ENCODE results near the gene LRRC8B. TPM values are rescaled to one million over a fixed set of nuclear protein-coding genes. Genes with fewer than 3 reads are reported as not detected.
"Not testable (repeated sequence)": the region's sequence is repeated elsewhere in the genome, so short reads cannot be mapped to it uniquely, and the experiment has no call there.

The LRRC8B gene
- total RNA-seq: 2.5 TPM
- long read RNA-seq, partial matches to known transcripts: 0 of 1 reads
- long read RNA-seq, other reads (novel, unspliced or antisense): 1 of 1 reads

GRCh38 chr1:89524369-89525168, at the start of gene LRRC8B:
Gene LRRC8B, plus strand, starts transcription at chr1:89524829. Its CDS starts 57,822 bp downstream, at chr1:89582651.
- ATAC-seq (ENCODE audit: poor library complexity): peak; percentile 100

GRCh38 chr1:89475269-89475668, 49.4 kb upstream of the LRRC8B start:
- ATAC-seq (ENCODE audit: poor library complexity): no peak
- intact Hi-C loops (cut with DNase I): no loop called here
- DNase-seq: no peak

More at GRCh38 chr1:89524369-89525168, at the start of gene LRRC8B:
- peak; percentile 96 for DNase-seq
- intact Hi-C loops (cut with DNase I): loop anchor here (10.0 kb wide), 1 partner anchor 70 kb away; no protein-coding TSS in a partner anchor

GRCh38 chr1:89476072-89476471, 48.6 kb upstream of the LRRC8B start:
- intact Hi-C loops (cut with DNase I): no loop called here
- DNase-seq (no peak), ATAC-seq (ENCODE audit: poor library complexity) (no peak)

- DNase-seq: peak; percentile 70
- intact Hi-C loops (cut with DNase I): loop anchor here (5.0 kb wide), 1 partner anchor 279 kb away; no protein-coding TSS in a partner anchor
- peak; percentile 82 for ATAC-seq (ENCODE audit: poor library complexity)
Measured at GRCh38 chr1:89483010-89483756, 41.4 kb upstream of the LRRC8B start.

GRCh38 chr1:89483757-89484077, 40.9 kb upstream of the LRRC8B start:
- no peak for ATAC-seq (ENCODE audit: poor library complexity)
- intact Hi-C loops (cut with DNase I): loop anchor here (5.0 kb wide), 1 partner anchor 279 kb away; no protein-coding TSS in a partner anchor
- DNase-seq: no peak

GRCh38 chr1:89484092-89485038, 40.3 kb upstream of the LRRC8B start:
- intact Hi-C loops (cut with DNase I): loop anchor here (5.0 kb wide), 2 partner anchors 113 to 278 kb away; no protein-coding TSS in a partner anchor
- DNase-seq (no peak), ATAC-seq (ENCODE audit: poor library complexity) (no peak)

GRCh38 chr1:89487972-89488371, 36.7 kb upstream of the LRRC8B start:
- DNase-seq (no peak), ATAC-seq (ENCODE audit: poor library complexity) (no peak)
- intact Hi-C loops (cut with DNase I): loop anchor here (5.0 kb wide), 1 partner anchor 109 kb away; no protein-coding TSS in a partner anchor

GRCh38 chr1:89489047-89489729, 35.4 kb upstream of the LRRC8B start:
- peak; percentile 46 for DNase-seq
- intact Hi-C loops (cut with DNase I): loop anchor here (5.0 kb wide), 1 partner anchor 108 kb away; no protein-coding TSS in a partner anchor
- ATAC-seq (ENCODE audit: poor library complexity): no peak

- ATAC-seq (ENCODE audit: poor library complexity) (no peak), DNase-seq (no peak)
- intact Hi-C loops (cut with DNase I): no loop called here
Measured at GRCh38 chr1:89490389-89490788, 34.2 kb upstream of the LRRC8B start.

- no peak for DNase-seq
- ATAC-seq (ENCODE audit: poor library complexity): no peak
- intact Hi-C loops (cut with DNase I): no loop called here
Measured at GRCh38 chr1:89499320-89499719, 25.3 kb upstream of the LRRC8B start.

GRCh38 chr1:89502042-89502441, 22.6 kb upstream of the LRRC8B start:
- intact Hi-C loops (cut with DNase I): no loop called here
- ATAC-seq (ENCODE audit: poor library complexity) (no peak), DNase-seq (no peak)

GRCh38 chr1:89502895-89503294, 21.7 kb upstream of the LRRC8B start:
- no peak for DNase-seq
- ATAC-seq (ENCODE audit: poor library complexity): no peak
- intact Hi-C loops (cut with DNase I): no loop called here

GRCh38 chr1:89503690-89504089, 20.9 kb upstream of the LRRC8B start:
- DNase-seq: no peak
- intact Hi-C loops (cut with DNase I): no loop called here
- ATAC-seq (ENCODE audit: poor library complexity): no peak

GRCh38 chr1:89510061-89510460, 14.6 kb upstream of the LRRC8B start:
- intact Hi-C loops (cut with DNase I); ATAC-seq (ENCODE audit: poor library complexity); DNase-seq: not testable (repeated sequence)

- ATAC-seq (ENCODE audit: poor library complexity) (no peak), DNase-seq (no peak)
- intact Hi-C loops (cut with DNase I): no loop called here
Measured at GRCh38 chr1:89512996-89513720, 11.5 kb upstream of the LRRC8B start.

- intact Hi-C loops (cut with DNase I): no loop called here
- no peak for ATAC-seq (ENCODE audit: poor library complexity)
- DNase-seq: no peak
Measured at GRCh38 chr1:89516055-89516454, 8.6 kb upstream of the LRRC8B start.

GRCh38 chr1:89518221-89518631, 6.4 kb upstream of the LRRC8B start:
- no peak for DNase-seq
- peak; percentile 85 for ATAC-seq (ENCODE audit: poor library complexity)
- intact Hi-C loops (cut with DNase I): no loop called here

All from Right ventricle myocardium superior (tissue), 1 donor.